AG04450 (cell line): Measurements from ENCODE around the gene DVL3. TPM values are rescaled to one million over a fixed set of nuclear protein-coding genes. Genes with fewer than 3 reads are reported as not detected.
"Not testable (repeated sequence)": the region's sequence is repeated elsewhere in the genome, so short reads cannot be mapped to it uniquely, and the experiment has no call there.

ENCODE experiments used
- CTCF ChIA-PET: fragments of 300-600, 350-600 bp; formaldehyde crosslinking; extraction: SDS; loops from one replicate; lab custom pipeline; 2022; ENCODE audit warnings: antibody characterized with exemption, inconsistent platforms; lab: Charles Lee
- POLR2A ChIA-PET: fragments of 350-600 bp; formaldehyde crosslinking; extraction: SDS; loops from one replicate; lab custom pipeline; 2021; ENCODE audit warnings: antibody characterized with exemption, inconsistent platforms; lab: Yijun Ruan, JAX
- DNase-seq: peaks from one replicate; pipeline ENCODE4 v3.0.0-alpha.2; 2011; ENCODE audit warnings: low read depth, low spot score
- H3K27ac ChIP-seq: one replicate; pipeline ENCODE4 v1.5.1; 2012; ENCODE audit warnings: low read depth, low read length, control low read depth
- H3K27me3 ChIP-seq: one replicate; pipeline ENCODE4 v1.6.0; 2012; ENCODE audit warnings: low read length; ENCODE audit not compliant: control insufficient read depth, insufficient read depth
- H3K4me3 ChIP-seq: 2 replicates; pipeline ENCODE4 v1.5.1; 2011; ENCODE audit warnings: mild to moderate bottlenecking, low read depth, low read length, control low read depth
- H3K9me3 ChIP-seq: 2 replicates; pipeline ENCODE4 v1.5.1; 2012; ENCODE audit warnings: low read length; ENCODE audit not compliant: control insufficient read depth, insufficient read depth
- polyA plus RNA-seq: library from polyadenylated mRNA; depleted of rRNA; stranded (reverse); fragments of >200 nt; gene quantifications from 2 replicates; pipeline ENCODE4 v1.2.3, GENCODE V29; 2011
- TF ChIP-seq, protein P1 (sequence below): IDR thresholded peaks from 2 replicates; pipeline ENCODE4 v1.5.1; 2011; ENCODE audit warnings: low read depth, low read length, control low read depth, inconsistent platforms

Gene DVL3
- polyA plus RNA-seq, 1 experiment = 29.7 TPM

DNA sequence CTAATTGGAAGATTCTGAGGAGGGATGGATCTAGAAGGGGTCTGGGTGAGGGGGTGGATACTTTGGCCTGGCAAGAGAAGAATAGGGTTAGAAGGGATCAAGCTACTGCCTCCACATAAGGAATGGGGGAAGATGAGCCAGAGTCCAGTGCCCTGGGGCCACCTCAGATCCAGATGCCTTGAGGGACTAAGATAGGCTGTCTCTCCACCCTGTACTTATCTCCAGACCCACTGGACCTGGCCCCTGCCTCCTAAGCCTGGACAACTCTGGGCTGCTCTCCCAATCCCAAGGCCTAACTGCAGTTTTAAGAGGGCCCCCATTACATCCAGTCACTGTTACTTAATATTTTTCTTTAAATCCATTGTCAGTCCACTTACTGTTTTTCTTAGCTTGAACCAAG is 2.0 kb downstream of the DVL3 start:
- no peaks in the 10 kb centered on the region; the same call in 1 of the 2 replicates for H3K9me3 ChIP-seq
- no peaks in the 10 kb centered on the region for H3K27me3 ChIP-seq
- H3K4me3 ChIP-seq = peak overlapping the region; percentile 97
- TF ChIP-seq, protein P1, sequence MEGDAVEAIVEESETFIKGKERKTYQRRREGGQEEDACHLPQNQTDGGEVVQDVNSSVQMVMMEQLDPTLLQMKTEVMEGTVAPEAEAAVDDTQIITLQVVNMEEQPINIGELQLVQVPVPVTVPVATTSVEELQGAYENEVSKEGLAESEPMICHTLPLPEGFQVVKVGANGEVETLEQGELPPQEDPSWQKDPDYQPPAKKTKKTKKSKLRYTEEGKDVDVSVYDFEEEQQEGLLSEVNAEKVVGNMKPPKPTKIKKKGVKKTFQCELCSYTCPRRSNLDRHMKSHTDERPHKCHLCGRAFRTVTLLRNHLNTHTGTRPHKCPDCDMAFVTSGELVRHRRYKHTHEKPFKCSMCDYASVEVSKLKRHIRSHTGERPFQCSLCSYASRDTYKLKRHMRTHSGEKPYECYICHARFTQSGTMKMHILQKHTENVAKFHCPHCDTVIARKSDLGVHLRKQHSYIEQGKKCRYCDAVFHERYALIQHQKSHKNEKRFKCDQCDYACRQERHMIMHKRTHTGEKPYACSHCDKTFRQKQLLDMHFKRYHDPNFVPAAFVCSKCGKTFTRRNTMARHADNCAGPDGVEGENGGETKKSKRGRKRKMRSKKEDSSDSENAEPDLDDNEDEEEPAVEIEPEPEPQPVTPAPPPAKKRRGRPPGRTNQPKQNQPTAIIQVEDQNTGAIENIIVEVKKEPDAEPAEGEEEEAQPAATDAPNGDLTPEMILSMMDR = no peak
- CTCF ChIA-PET = interaction anchor here (0.6 to 0.7 kb wide), 2 partner anchors 132 to 273 kb away, joined by 3 to 7 read pairs; no protein-coding TSS in a partner anchor
- H3K27ac ChIP-seq = peak overlapping the region; percentile 65
- DNase-seq = no peak
- POLR2A ChIA-PET = interaction anchor here (0.8 to 2.1 kb wide), 6 partner anchors 11 to 29 kb away, joined by 3 to 17 read pairs (median 5); partner anchors contain the start of genes ABCF3, AP2M1 and EIF2B5

DNA sequence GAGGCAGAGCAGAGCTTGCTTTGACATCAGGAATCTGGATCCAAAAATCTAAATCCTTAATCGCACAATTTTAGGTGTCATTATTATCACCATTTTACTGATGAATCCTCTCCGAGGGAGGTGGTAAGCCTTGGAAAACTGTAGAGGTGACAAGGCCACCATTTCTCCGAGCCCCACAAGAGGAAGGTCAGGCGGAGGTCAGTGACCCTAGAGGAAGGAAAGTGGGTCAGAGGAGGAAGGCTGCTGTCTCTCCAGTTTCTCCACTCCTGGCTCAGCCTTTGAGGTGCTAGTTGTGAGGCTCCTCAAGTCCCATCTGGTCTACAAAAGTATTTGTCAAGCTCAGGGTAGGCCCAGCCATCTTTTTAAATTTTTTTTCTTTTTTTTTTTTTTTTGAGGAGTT is 3.2 kb downstream of the DVL3 start:
- POLR2A ChIA-PET = interaction anchor here (0.6 to 0.7 kb wide), 3 partner anchors 10 to 25 kb away, joined by 3 to 4 read pairs (median 4); no protein-coding TSS in a partner anchor
- Histone ChIP-seq H3K27me3 (no peaks in the 10 kb centered on the region), H3K9me3 (no peaks in the 10 kb centered on the region; the same call in 1 of the 2 replicates), H3K27ac (no peak overlapping the region), H3K4me3 (no peak overlapping the region)
- CTCF ChIA-PET = no interaction called here
- no peak for DNase-seq
- TF ChIP-seq, protein P1 = no peak

- Histone ChIP-seq H3K27me3 (no peaks in the 10 kb centered on the region), H3K9me3 (no peaks in the 10 kb centered on the region; the same call in 1 of the 2 replicates), H3K27ac (peak overlapping the region; percentile 84), H3K4me3 (peak overlapping the region; percentile 32)
- CTCF ChIA-PET = interaction anchor here (0.7 to 1.7 kb wide), 5 partner anchors 12 to 89 kb away, joined by 3 to 9 read pairs (median 4); partner anchors contain the start of gene EEF1AKMT4
- no peak for DNase-seq
- POLR2A ChIA-PET = interaction anchor here (0.7 kb wide), 1 partner anchor 26 kb away, joined by 4 read pairs; the partner anchor contains the start of gene EIF2B5
- TF ChIP-seq, protein P1 = no peak
These were observed 5.3 kb downstream of the DVL3 start for GRCh38 chr3:184160456-184160855.

- POLR2A ChIA-PET, H3K9me3 ChIP-seq, H3K27me3 ChIP-seq, H3K4me3 ChIP-seq, H3K27ac ChIP-seq, DNase-seq: not testable (repeated sequence)
- CTCF ChIA-PET = interaction anchor here (0.6 to 1.6 kb wide), 2 partner anchors 87 to 485 kb away, joined by 3 to 6 read pairs; partner anchors contain the start of gene EEF1AKMT4
These were observed 7.4 kb downstream of the DVL3 start for GRCh38 chr3:184162571-184163070.

DNA sequence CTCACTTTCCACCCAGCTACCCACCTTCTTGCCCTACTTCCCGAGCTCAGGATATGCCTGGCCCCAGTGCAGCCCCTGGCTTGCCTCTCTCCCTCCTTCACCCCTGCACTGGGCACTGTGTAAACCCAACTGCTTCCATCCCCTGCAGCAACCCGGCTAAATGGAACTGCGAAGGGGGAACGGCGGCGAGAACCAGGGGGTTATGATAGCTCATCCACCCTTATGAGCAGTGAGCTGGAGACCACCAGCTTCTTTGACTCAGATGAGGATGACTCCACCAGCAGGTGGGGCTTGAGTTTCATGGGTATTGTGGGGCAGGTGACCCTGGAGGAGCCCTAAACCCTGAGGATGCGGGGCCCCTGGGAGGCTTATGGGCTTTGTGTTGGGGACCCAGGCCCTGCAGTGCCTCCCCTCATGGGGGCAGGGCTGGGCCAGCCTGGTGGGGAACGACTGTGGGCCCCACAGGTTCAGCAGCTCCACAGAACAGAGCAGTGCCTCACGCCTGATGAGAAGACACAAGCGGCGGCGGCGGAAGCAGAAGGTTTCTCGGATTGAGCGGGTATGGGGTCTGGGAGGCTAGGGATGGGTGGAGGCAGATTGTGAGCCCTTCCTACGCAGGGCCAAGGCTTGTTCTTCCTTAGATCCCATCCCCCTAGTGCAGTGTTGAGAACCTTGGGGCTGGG is 9.6 kb downstream of the DVL3 start:
- H3K27me3 ChIP-seq = no peaks in the 10 kb centered on the region
- CTCF ChIA-PET = no interaction called here

More for the DNA sequence above, 9.6 kb downstream of the DVL3 start:
- TF ChIP-seq, protein P1 = no peak
- POLR2A ChIA-PET = interaction anchor here (0.5 to 0.6 kb wide), 2 partner anchors 9 to 114 kb away, joined by 4 to 5 read pairs; no protein-coding TSS in a partner anchor
- no peak overlapping the region for H3K27ac ChIP-seq
- DNase-seq = no peak
- H3K9me3 ChIP-seq = no peaks in the 10 kb centered on the region
- no peak overlapping the region for H3K4me3 ChIP-seq
